SK-N-MC (cell line): ENCODE data around the gene NPTXR.
A peak's percentile ranks its signal among the peaks of the same experiment; 100 is the strongest.

ENCODE experiments used
- DNase-seq: peaks from one replicate; pipeline ENCODE4 v3.0.0-alpha.2; 2011; ENCODE audit warnings: low read depth, low spot score
- H3K27ac ChIP-seq: fragments of 200-600 bp; sonication (generic); 2 replicates; pipeline ENCODE4 v1.5.1; 2016; ENCODE audit warnings: mixed run types
- H3K36me3 ChIP-seq: fragments of 200-600 bp; sonication (generic); 2 replicates; pipeline ENCODE4 v1.6.1; 2017; ENCODE audit warnings: antibody characterized with exemption, low read length, mixed read lengths; ENCODE audit not compliant: insufficient read depth
- H3K4me3 ChIP-seq: fragments of 200-600 bp; sonication (generic); 2 replicates; pipeline ENCODE4 v1.5.1; 2016
- H3K9ac ChIP-seq: fragments of 200-600 bp; sonication (generic); 2 replicates; pipeline ENCODE4 v1.8.0; 2017; ENCODE audit warnings: mixed run types, mixed read lengths; ENCODE audit not compliant: insufficient read length
- H3K9me3 ChIP-seq: fragments of 200-600 bp; sonication (generic); 2 replicates; pipeline ENCODE4 v1.6.1; 2017; ENCODE audit warnings: low read depth, mild to moderate bottlenecking, antibody characterized with exemption, low read length, moderate library complexity, mixed read lengths
- EZH2 ChIP-seq: fragments of 200-600 bp; sonication (generic); IDR thresholded peaks from one replicate; pipeline ENCODE4 v1.6.1; 2017; ENCODE audit warnings: antibody characterized with exemption
- FOXP2 ChIP-seq: optimal IDR thresholded peaks from 2 replicates; pipeline ENCODE3; 2011; ENCODE audit warnings: mild to moderate bottlenecking, moderate library complexity; ENCODE audit not compliant: insufficient read depth; ENCODE audit errors: extremely low read length, control extremely low read depth
- POLR2AphosphoS5 ChIP-seq: IDR thresholded peaks from 2 replicates; pipeline ENCODE4 v1.6.1; 2012; ENCODE audit warnings: mild to moderate bottlenecking, low read depth, low read length, borderline replicate concordance

Gene NPTXR

GRCh38 chr22:38879108-38879729, 35.4 kb upstream of the NPTXR start:
- Histone ChIP-seq H3K9ac (no peak overlapping the region), H3K9me3 (no peaks in the 10 kb centered on the region), H3K27ac (no peak overlapping the region), H3K4me3 (no peak overlapping the region), H3K36me3 (no peaks in the 10 kb centered on the region)
- no peak for DNase-seq
- TF ChIP-seq POLR2AphosphoS5 (no peak), FOXP2 (no peak)

- TF ChIP-seq FOXP2 (no peak), POLR2AphosphoS5 (no peak), EZH2 (no peak)
- Histone ChIP-seq H3K9ac (no peak overlapping the region), H3K9me3 (no peaks in the 10 kb centered on the region), H3K4me3 (no peak overlapping the region), H3K27ac (no peak overlapping the region), H3K36me3 (no peaks in the 10 kb centered on the region)
- DNase-seq, result no peak
Observed at GRCh38 chr22:38878001-38878400, 34.2 kb upstream of the NPTXR start.

GRCh38 chr22:38874529-38875222, 30.8 kb upstream of the NPTXR start:
- no peak for TF ChIP-seq POLR2AphosphoS5
- no peak for TF ChIP-seq FOXP2
- TF ChIP-seq EZH2, result no peak

GRCh38 chr22:38873469-38874411, 29.9 kb upstream of the NPTXR start:
- Histone ChIP-seq H3K9ac (peak overlapping the region; percentile 91), H3K9me3 (no peaks in the 10 kb centered on the region), H3K36me3 (peaks cover 20% of the 10 kb centered on the region), H3K27ac (peak overlapping the region; percentile 90; the same call in 1 of the 2 replicates), H3K4me3 (peak overlapping the region; percentile 99; the same call in 1 of the 2 replicates)
- DNase-seq, result no peak
- no peak for TF ChIP-seq EZH2
- no peak for TF ChIP-seq POLR2AphosphoS5
- no peak for TF ChIP-seq FOXP2

More at GRCh38 chr22:38874529-38875222, 30.8 kb upstream of the NPTXR start:
- Histone ChIP-seq H3K27ac (no peak overlapping the region), H3K4me3 (no peak overlapping the region), H3K36me3 (peaks cover 11% of the 10 kb centered on the region), H3K9me3 (no peaks in the 10 kb centered on the region), H3K9ac (no peak overlapping the region)
- no peak for DNase-seq

- DNase-seq, result no peak
- peak overlapping the region; percentile 99 for H3K4me3 ChIP-seq
- H3K27ac ChIP-seq, result peak overlapping the region; percentile 90
- peaks cover 29% of the 10 kb centered on the region for H3K36me3 ChIP-seq
- TF ChIP-seq EZH2 (no peak), FOXP2 (no peak), POLR2AphosphoS5 (no peak)
- no peaks in the 10 kb centered on the region for H3K9me3 ChIP-seq
- peak overlapping the region; percentile 91 for H3K9ac ChIP-seq
Observed at GRCh38 chr22:38872831-38873248, 29.0 kb upstream of the NPTXR start.

- peak; percentile 40 for DNase-seq
- Histone ChIP-seq H3K9me3 (no peaks in the 10 kb centered on the region), H3K9ac (peak within 1 kb of the TSS; percentile 92), H3K36me3 (peaks cover 35% of the 10 kb centered on the region), H3K27ac (peak within 1 kb of the TSS; percentile 93), H3K4me3 (peak within 1 kb of the TSS; percentile 99)
- TF ChIP-seq FOXP2, result no peak
- no peak for TF ChIP-seq EZH2
- TF ChIP-seq POLR2AphosphoS5, result no peak; the same call in 1 of the 2 replicates
Observed at GRCh38 chr22:38872172-38872830, 28.5 kb upstream of the NPTXR start, which contains the start of gene CBX6. Gene CBX6, minus strand, starts transcription at chr22:38872216. Its CDS starts 26 bp downstream, at chr22:38872190.

GRCh38 chr22:38871360-38872171, 27.7 kb upstream of the NPTXR start:
- Histone ChIP-seq H3K9ac (peak overlapping the region; percentile 92), H3K9me3 (no peaks in the 10 kb centered on the region), H3K36me3 (peaks cover 41% of the 10 kb centered on the region), H3K4me3 (peak overlapping the region; percentile 87), H3K27ac (peak overlapping the region; percentile 93)
- no peak for DNase-seq
- TF ChIP-seq FOXP2 (no peak), POLR2AphosphoS5 (no peak; the same call in 1 of the 2 replicates), EZH2 (no peak)
